Kidney capillary endothelial cell (primary cell): ENCODE measurements around the gene KRTAP2-3.

ENCODE experiments used
- DNase-seq: peaks from one replicate; pipeline ENCODE4 v3.0.0-alpha.2; 2018; ENCODE audit warnings: low spot score

KRTAP2-3 gene

DNA sequence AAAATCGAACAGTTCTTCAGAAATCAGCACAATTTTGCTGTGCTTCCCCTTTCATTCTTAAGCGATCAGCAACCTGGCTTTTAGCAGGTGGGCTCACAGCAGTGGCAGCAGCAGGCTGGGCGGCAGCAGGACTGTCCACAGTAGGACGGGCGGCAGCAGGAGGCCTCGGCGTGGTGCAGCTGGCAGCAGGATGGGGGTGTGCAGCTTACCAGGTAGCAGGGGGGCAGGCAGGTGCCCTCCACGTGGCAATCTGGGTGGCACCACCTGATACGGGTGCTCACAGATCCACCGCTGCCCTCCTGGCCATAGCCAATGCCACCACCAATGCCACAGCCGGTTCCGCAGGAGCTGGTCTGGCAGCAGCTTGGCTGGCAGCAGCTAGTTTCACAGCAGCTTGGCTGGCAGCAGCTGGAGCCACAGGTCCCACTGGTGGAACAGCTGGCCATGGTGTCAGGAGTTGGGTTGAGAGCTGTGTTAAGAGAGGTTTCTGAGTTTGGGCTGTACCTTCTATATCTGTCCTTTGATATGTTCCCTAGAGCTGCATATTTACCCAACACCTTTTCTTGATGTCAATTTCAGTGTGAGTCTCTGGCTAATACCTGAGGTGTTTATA lies 30.2 kb downstream of the KRTAP2-3 start, which contains the start of gene KRTAP1-4:
TSS of gene KRTAP1-4 (minus strand) at position 563 of the 613 bp plus-strand sequence. CDS start at position 446, 117 bp downstream.
- DNase-seq, result no peak

DNA sequence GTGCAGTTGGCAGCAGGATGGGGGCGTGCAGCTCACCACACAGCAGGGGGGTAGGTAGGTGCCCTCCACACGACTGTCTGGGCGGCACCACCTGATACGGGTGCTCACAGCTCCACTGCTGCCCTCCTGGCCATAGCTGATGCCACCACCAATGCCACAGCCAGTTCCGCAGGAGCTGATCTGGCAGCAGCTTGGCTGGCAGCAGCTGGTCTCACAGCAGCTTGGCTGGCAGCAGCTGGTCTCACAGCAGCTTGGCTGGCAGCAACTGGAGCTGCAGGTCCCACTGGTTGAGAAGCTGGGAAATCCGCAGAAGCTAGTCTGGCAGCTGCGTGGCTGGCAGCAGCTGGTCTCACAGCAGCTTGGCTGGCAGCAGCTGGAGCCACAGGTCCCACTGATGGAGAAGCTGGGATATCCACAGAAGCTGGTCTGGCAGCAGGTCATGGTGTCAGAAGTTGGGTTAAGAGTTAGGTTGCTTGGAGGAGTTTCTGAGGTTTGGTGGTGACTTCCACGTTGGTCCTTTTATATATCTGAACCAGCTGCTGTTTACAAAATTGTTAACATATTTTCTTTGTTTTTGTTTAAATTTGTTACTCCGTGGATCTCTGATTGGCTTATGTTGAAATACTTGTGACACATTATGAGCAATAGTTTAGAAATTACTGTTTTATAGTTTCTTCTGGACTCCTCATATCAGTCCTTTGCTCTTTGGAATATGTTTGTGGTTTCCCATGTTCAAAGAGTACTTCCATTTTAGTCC lies 33.0 kb downstream of the KRTAP2-3 start, which contains the start of gene KRTAP1-5:
TSS of gene KRTAP1-5 (minus strand) at position 494 of the 757 bp plus-strand sequence. CDS start at position 441, 53 bp downstream.
- DNase-seq, result no peak

DNA sequence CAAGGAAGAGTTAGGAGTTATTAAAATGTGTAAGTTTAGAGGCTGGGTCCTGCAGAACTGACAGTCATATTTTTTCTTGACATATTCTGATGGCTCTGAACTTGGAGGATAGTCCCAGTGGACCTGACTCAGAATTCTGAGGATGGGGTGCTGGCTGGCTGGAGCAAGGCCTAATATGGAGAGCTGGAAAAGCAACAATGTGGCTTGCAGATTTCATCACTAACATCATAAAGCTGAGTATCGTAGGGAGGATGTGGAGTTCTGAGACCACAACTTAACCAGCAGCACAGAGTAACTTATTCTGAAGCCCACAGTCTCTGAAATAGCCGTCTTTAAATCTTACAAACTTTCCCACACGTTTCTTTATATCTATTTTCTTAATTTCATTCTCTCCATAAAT lies 35.2 kb downstream of the KRTAP2-3 start:
- no peak for DNase-seq

DNA sequence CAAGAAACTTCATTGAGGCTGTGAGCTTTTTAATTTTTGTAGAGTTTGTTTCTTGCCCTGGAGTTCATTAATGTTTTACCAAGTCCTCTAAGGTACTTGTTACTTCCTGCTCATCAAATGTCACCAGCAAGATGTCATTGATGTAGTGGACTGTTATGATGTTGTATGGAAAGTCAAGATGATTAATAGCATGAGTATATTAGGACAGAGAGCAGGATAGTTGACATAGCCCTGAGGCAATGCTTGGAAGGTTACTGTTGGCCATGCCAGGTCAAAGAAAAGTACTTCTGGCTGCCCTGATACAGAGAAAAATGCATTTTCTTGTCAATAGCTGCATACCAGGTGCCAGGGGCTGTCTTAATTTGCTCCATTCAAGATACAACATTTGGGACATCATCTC lies 39.6 kb downstream of the KRTAP2-3 start:
- no peak for DNase-seq

DNA sequence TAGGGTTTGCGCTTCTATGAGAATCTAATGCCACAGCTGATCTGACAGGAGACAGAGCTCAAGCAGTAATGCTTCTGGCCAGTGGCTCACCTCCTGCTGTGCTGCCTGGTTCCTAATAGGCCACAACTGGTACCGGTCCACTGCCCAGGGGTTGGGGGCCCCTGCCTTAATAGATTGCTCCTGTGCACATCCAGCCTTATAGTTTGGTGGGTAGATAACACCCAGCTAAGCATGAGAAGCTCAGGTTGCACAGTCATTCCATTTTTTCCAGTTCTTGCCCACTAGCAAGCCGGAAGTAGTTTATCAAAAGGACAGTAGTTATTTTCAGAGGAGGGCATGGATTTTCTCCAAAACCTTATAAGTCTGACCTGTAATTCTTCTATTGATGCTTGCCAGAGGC lies 40.5 kb downstream of the KRTAP2-3 start:
- DNase-seq, result no peak

GRCh38 chr17:41018541-41018940 lies 41.4 kb downstream of the KRTAP2-3 start:
- DNase-seq, result no peak

DNA sequence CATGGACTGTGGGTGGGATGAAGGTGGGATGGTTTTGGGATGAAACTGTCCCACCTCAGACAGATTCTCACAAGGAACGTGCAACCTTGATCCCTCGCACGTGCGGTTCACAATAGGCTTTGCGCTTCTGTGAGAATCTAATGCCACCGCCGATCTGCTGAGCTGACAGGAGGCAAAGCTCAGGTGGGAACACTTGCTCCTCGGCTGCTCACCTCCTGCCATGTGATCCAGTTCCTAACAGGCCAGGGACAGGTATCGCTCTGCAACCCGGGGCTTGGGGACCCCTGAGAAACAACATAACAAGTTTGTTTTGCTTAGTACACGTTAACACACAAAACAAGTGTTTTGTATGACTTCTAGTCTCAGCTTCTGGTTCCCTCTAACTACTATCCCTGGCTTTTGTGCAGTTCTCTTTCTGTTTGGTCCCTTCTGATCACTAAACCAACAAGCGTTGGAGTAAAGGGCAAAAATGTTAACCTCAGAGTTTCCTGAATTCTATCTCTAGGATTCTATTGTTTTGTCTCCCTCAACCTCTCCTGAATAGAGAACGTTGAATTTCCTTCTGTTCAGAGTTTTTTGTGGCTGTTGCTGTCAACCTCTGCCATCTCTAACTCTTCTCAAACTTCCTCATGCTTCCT lies 43.2 kb downstream of the KRTAP2-3 start:
- no peak for DNase-seq

DNA sequence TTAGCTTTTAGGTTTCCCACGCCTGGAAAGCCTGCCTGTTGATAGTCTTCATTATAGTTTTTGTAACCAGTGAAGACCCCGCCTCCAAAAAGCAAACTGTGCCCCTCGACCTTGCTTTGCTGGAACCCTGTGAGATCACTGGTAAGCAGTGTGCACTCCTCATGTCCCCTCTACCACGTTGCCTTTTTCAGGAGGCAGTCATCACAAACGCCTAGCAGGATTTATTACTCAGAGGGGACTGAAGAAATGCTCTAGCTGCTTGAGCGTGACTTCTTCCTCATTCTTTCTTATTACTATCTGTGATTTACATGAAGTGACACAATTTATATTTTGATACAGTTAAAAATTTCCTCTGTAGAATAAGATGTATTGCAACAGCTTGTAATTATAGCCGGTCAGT lies 44.5 kb downstream of the KRTAP2-3 start:
- DNase-seq, result no peak

GRCh38 chr17:41013606-41014005 lies 46.3 kb downstream of the KRTAP2-3 start:
- no peak for DNase-seq

GRCh38 chr17:41013181-41013580 lies 46.7 kb downstream of the KRTAP2-3 start:
- DNase-seq, result no peak

DNA sequence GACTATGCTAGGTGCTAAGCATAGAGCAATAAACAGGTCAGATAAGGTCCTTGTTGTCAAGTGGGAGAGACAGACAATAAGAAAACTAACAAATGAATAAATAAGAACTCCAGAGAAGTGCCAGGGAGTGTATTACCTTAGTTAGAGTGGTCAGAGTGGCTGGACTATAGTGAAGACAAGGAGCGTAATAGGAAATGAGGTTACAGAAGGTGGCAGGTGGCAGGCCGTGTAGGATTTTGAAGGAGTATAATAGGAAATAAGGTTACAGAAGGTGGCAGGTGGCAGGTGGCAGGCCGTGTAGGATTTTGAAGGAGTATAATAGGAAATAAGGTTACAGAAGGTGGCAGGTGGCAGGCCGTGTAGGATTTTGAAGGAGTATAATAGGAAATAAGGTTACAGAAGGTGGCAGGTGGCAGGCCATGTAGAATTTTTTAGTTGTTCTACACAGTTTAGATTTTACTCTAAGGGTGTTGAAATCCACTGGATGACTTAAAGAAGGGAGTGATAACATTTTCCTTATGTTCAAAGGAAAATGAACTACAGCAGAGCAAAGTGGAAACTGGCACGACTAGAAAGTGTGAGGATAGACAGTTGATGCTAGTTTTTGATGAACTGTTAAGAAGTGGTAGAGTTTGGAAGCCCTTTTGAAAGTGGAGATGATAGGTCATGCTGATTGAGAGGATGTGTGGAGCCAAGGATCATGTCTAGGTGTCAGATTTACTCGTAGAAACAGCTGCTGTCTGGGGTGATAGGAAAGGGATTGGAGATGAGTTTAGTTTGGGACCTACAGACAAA lies 47.4 kb downstream of the KRTAP2-3 start:
- DNase-seq, result no peak

GRCh38 chr17:41010441-41010840 lies 49.5 kb downstream of the KRTAP2-3 start:
- DNase-seq, result no peak

- DNase-seq, result no peak
Observed at GRCh38 chr17:41009936-41010335, 50.0 kb downstream of the KRTAP2-3 start.

DNA sequence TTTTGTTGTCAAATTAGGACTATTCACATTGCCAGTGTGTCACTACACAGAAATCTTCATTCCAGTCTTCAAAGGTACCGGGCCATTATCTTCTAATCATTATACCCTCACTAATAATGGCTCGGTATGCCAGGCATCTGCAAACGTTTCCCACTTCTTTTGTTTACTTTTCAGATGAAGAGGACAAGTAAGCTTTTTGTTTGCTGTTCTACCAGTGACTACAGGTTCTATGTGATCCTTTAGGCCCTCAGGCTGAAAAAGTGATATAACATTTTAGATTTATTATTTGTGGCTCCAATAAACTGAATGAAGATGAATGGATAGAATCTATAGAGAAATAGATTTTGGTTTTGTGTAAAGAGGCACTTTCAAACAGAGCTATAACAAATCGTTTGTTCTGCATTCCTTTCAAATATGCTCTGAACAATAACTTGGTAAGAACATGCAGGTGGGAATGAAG lies 50.6 kb downstream of the KRTAP2-3 start:
- DNase-seq, result no peak
